GM19043 (cell line): ENCODE results near the gene DPY19L3.
"Not testable (repeated sequence)": the region's sequence is repeated elsewhere in the genome, so short reads cannot be mapped to it uniquely, and the experiment has no call there.

ENCODE experiments used
- ATAC-seq: cut with Tn5 transposase; IDR thresholded peaks from one replicate; pipeline ENCODE4 v1.9.1; 2021; ENCODE audit warnings: low read depth; ENCODE audit not compliant: unreplicated experiment

Gene DPY19L3

GRCh38 chr19:32436692-32437091, 31.1 kb downstream of the DPY19L3 start:
- ATAC-seq, result no peak

DNA sequence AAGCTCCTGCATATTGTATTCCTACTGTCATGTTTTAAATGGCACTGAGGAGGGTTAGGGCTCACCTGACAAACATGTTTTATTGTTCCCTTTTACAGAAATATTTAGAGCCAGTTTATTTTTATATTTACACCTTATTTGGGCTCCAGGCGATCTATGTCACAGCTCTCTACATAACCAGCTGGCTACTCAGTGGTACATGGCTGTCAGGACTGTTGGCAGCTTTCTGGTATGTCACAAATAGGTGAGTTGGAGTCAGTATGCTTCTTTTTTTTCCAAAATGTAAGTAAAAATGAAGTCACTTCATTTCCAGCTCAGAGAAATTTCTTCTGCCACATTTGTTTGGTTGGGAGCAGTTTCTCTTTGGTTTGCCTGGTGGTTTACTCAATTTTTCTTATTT, 31.5 kb downstream of the DPY19L3 start:
- ATAC-seq, result no peak

GRCh38 chr19:32438751-32439150, 33.2 kb downstream of the DPY19L3 start:
- ATAC-seq, result no peak

DNA sequence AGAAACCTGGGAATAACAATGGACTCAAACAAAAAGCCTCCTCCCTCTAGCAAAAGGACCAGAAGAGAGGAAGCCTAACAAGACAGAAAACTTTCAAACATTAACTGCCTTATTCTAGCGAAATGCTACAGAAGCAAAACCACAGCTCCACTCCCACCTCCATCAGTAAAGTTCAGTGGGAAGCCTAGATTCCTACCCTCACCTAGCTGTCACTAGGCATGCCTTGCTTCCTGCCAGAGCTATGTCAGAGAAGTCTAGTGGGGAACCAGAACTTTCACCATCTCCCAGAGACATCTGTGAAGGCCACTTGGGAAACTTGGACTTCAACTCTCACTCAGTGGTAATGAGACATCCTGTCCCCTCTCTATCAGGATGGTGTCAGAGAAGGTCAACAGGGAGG, 37.1 kb downstream of the DPY19L3 start:
- ATAC-seq, result no peak

DNA sequence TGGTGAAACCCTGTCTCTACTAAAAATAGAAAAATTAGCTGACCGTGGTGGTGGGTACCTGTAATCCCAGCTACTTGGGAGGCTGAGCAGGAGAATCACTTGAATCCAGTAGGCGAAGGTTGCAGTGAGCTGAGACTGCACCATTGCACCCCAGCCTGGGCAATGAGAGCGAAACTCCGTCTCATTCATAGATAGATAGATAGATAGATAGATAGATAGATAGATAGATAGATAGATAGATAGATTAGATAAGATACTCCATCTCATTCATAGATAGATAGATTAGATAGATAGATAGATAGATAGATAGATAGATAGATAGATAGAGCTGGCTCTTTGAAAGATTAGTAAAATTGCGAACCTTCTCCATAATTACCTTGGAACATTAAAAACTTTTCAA, 42.0 kb downstream of the DPY19L3 start:
- not testable (repeated sequence) for ATAC-seq

DNA sequence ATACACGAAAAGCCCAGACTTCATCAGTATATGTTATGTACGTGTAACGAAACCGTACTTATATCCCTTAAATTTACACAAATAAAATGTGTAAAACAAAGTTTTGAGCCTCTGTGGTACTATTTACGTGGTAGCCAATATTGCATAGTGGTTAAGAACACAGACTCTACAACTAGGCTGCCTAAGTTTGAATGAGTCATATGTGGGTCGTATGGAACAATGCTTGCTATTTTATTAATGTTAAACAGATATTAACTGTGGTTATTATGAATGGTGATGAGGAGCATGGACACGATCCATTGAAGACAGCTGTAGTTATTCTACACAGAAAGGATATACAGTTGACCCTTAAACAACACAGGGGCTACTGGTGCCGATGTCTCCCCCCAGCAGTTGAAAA, 42.5 kb downstream of the DPY19L3 start:
- ATAC-seq, result no peak

DNA sequence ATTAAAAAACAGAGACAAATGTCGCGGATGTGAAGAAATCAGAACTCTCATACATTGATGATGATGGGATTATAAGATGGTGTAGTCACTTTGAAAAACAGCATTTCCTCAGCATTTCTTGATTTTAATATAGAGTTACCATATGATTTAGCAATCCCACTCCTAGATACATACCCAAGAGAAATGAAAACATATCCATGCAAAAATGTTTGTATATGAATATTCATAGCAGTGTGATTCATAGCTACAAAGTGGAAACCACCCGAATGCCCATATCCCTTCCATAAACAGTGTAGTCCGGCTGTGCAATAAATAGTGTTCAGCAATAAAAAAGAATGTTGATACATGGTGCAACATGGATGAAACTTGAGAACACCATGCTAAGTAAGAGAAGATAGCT, 44.6 kb downstream of the DPY19L3 start:
- no peak for ATAC-seq

GRCh38 chr19:32453736-32454135, 48.2 kb downstream of the DPY19L3 start:
- ATAC-seq, result no peak

- no peak for ATAC-seq
Measured at GRCh38 chr19:32456406-32456805, 50.8 kb downstream of the DPY19L3 start.

- no peak for ATAC-seq
Measured at GRCh38 chr19:32457571-32458158, 52.1 kb downstream of the DPY19L3 start.

GRCh38 chr19:32458500-32459123, 53.0 kb downstream of the DPY19L3 start:
- ATAC-seq, result peak; percentile 74

GRCh38 chr19:32459204-32459865, 53.8 kb downstream of the DPY19L3 start:
- ATAC-seq, result no peak

DNA sequence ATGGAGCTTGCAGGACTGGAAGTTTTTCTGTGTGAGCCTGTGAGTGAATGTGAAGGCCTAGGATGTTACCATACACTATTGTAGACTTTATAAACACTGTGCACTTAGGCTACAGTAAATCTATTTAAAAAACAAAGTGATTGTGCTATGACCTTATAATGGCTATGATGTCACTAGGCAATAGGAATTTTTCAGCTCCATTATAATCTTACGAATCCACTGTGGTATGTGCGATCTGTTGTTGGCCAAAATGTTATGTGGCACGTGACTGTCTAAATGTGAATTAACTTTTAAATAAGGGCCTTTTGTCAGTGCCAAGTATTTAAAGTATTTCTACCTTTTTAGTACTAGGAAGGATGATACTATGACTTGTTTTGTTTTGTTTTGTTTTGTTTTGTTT, 54.9 kb downstream of the DPY19L3 start:
- ATAC-seq, result no peak

DNA sequence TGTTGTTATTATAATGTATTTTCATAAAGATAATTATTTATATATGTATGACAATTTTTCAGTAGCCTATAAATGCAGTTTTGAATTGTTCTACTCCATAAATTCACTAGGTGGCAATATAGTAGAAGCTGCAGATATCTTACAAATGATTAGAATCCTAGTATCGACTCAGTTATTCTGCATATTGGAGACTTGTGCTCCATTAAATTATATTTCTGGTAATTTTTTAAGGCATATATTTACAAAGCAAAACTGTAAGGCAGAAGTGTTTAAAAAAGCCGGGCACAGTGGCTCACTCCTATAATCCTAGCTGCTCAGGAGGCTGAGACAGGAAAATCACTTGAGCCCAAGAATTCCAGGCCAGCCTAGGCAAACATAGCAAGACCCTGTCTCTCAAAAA, 58.7 kb downstream of the DPY19L3 start:
- no peak for ATAC-seq

GRCh38 chr19:32465176-32465575, 59.6 kb downstream of the DPY19L3 start:
- no peak for ATAC-seq

DNA sequence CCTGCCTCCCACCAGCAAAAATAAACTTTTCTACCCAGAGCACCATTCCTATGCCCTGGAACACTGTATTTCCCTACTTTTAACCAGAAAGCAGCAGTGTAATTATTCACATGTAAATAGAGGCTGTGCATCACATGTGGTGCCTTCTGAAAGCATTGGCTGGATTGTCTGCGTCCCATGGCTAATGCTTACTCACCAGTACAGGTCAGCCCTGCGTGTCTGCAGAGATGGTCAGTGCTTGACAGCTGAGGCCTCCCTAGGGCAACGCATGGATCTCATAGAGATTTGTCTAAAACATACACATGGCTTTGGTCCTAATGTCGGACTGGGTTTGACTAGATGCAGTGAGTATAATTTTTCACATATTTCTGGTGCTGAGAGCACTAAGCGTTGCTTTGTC, 64.2 kb downstream of the DPY19L3 start:
- ATAC-seq, result no peak

DNA sequence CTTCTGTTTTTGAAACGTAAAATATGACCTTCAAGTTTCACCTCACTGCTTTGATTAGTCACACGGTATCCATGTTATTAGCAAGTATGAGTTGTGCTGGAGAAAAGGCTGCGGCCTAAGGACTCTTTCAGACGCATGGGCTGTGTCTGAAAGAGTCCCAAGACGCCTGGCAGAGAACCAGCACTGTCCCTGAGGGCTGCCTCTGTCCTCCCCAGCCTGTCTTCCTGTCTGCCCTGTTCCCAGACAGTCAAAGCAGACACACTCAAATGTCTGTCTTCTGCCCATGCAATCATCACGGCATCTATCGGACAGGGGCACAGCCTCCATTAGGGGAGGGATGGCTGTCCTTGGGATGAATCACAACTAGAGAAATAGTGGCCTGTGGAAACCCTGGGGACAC, 65.5 kb downstream of the DPY19L3 start:
- no peak for ATAC-seq

DNA sequence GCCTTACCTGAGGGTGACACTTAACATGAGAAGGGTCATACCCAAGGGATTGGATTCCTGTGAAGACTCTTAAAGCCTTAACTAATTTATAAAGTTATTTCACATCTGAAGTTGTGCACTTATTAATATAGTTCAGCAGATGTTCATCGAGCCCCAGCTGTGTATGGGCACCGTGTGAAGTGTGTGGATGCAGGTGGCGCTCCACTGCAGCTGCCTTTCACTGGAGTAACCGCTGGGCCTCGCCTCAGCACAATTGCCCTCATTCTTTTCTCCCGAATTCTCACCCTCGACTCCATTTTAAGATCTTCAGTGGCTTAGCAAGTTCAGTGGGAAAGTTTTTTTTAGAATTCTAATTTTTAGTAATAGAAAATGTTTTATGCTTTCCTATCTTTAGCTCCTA, 66.2 kb downstream of the DPY19L3 start:
- no peak for ATAC-seq

DNA sequence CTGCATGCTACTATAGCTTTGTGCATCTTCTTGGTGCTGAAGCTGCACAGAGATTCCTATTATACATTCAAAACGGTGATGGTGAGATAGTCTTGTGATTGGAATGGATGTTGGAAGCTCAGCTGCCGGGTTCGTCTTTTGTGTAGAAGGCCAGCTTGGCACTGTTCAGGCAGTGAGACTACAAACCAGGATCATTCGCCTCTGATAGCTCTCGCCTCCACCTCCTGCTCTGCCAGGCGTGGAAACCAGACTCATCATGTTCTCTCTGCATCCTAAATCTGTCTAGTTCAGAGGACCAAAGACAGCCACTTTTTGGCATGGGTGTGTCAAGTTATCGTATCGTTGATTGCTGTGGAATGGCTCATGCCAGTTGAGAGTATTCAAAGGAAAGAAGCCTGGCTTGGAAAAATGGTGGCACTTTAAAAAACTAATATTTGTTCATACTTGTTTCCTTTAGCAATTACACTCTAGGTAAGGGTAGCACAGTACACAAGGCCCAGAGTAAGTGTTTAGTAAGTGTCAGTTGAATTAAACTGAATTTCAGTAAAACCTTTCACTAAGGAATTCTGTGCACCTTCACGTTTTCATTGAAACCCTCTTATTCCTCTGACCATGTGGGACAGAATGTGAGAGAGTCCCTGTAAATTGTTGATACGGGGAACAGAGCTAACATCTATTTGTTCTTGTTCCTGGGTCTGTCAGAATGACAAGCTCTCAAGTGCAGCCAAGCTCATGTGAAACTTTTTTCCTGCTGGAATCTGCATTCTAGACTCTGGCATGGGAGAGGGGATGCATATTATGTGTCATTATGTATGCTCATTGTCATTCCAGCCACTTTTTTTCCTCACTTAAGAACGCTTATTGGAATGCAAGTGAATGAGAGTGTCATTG, 69.8 kb downstream of the DPY19L3 start:
- no peak for ATAC-seq

GRCh38 chr19:32476032-32476350, 70.4 kb downstream of the DPY19L3 start:
- no peak for ATAC-seq

DNA sequence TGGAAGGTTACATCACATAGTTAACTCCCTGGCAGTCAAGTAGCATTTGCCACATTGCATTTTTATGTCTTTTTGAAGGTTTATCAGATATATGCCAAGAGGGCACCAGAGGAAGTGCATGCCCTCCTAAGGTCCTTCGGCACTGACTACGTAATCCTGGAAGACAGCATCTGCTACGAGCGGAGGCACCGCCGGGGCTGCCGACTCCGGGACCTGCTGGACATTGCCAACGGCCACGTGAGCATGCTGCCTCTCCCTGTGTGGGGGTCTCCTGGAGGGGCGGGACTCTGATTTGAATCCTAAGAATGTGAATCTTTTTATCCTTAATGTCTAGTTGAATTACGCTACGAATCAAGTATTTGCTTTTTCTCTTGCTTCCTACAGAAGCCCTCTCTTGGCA, 74.8 kb downstream of the DPY19L3 start:
- no peak for ATAC-seq
